HG03571 (cell line): ENCODE data around the gene NDOR1.
A peak's percentile ranks its signal among the peaks of the same experiment; 100 is the strongest.
"Not testable (repeated sequence)": the region's sequence is repeated elsewhere in the genome, so short reads cannot be mapped to it uniquely, and the experiment has no call there.

Experiments
- ATAC-seq: cut with Tn5 transposase; IDR thresholded peaks from one replicate; pipeline ENCODE4 v1.9.1; 2021; ENCODE audit not compliant: unreplicated experiment

The NDOR1 gene

DNA sequence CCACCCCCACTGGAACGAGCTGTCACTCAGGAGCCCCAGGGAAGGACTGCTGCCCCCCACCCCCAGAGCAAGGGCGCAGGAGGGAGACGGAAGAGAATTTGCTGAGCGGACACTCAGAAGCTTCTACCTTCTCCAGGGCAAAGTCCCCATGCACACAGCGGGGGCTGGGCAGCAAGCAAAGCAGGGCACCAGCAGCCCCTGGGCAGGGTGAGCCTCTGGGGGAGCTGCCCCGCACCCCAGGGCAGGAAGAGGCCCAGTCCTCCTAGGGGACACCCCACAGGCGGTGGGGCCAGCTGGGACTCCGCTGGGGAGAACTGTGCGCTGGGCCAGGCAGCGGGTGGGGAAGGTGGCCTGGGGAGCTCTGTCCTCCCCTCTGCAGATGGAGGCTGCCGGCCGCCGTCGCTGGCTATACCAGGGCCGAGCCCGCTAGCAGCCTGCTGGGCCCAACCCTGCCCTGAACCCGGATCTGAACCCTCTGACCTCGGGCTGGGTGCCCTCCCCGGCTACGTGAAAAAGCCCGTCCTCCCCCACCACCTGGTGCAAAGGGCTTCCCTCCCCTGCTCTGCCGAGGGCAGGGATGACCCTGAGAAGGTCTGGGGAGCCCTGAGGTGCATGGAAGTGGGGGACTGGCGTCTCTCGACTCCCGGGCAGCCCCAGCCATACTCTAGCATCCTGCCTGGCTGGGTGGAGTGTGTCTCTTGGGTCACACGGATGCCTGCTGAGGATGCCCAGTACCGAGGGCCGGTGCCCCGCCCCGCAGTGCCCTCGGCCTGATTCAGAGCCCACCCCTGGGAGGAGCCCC is 24.6 kb downstream of the NDOR1 start:
- no peak for ATAC-seq

DNA sequence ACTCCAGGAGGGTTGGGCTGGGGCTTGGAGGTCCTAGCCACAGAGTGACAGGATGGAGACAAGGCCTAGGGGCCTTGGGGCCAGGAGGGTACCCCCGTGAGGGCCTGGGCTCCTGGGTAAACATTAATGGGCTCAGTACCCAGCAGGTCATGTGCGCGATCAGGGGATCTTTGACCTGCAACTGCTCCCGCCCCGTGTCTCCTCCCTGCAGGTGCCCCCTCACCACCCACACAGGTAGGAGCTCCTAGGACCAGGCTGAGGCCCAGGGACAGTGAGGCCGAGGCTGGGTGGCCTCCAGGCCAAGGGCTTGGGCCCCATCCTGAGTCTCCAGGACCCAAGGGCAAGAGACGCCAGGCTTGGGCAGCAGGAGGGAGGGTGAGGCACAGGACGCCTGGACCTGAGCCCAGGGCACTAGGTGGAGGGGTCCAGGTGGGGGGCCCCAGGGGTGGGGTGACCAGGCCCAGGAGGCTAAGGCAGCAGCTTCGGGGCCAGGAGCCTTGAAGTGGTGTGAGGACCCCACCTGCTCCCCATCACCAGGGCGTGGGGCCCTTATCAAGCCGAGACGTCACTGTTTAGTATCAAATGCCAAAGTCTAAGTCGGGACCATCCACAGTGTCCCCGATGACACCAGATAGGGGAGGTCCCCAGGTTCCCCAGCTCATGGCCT is 25.3 kb downstream of the NDOR1 start, which contains the start of gene SLC34A3:
Gene SLC34A3 (plus strand): TSS at position 197 of the 667 bp plus-strand sequence. CDS start 802 bp downstream, outside the sequence.
- ATAC-seq, result no peak

DNA sequence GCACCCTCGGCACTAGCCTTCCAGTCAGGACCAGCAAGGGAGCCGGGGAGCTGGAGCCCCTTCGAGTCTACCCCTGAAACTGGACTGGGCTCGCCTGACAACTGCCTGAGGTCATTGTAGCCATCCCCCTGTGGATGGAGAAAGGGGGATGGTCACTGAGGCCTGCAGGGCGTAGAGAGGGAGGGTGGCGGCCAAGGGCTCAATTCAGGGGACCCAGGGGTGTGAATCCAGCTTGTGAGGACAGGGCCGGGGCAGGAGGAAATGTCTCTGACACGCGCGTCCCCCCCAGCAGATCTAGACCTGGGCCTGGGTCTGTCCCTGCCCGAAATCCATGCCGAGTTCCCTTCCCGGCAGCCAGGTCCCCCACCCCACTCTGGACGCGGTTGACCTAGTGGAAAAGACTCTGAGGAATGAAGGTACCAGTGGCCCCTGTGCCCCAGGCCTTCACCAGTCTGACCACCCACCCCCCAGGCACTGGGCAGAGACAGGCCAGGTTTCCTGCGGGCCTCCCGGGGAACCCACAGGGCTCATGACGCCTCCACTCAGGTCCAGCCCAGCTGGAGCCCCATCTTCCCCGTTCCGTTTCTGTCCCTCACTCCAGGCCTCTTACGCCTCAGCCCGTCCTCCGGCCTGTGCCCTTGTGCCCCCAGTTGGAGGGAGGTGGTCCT is 26.0 kb downstream of the NDOR1 start:
- no peak for ATAC-seq

DNA sequence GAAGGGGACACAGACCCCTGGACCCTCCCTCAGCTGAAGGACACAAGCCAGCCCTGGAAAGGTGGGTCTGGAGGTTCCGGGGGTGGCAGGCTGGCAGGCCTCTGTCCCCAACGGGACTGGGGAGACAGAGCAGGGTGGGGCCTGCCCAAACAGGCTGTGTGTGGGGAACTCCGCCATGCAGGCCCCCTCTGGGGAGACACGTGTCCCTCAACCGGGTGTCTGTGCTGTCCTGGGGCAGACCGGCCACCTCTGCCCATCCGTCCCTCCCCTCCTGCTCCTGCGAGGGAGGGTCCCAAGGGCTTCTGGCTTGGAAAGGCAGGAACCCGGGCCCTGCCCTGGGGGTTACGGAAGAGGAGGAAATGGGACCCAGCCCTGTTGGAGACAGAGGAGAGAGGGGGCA is 26.6 kb downstream of the NDOR1 start:
- ATAC-seq, result no peak

DNA sequence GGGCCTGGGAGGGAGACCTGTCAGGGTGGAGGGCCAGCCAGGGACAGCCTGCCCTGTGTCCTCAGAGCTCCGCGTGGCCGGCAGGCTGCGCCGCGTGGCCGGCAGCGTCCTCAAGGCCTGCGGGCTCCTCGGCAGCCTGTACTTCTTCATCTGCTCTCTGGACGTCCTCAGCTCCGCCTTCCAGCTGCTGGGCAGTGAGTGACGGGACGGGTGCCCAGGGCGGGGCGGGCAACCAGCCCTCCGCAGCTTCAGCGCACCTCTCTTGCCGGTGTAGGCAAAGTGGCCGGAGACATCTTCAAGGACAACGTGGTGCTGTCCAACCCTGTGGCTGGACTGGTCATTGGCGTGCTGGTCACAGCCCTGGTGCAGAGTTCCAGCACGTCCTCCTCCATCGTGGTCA is 27.0 kb downstream of the NDOR1 start:
- ATAC-seq, result no peak

DNA sequence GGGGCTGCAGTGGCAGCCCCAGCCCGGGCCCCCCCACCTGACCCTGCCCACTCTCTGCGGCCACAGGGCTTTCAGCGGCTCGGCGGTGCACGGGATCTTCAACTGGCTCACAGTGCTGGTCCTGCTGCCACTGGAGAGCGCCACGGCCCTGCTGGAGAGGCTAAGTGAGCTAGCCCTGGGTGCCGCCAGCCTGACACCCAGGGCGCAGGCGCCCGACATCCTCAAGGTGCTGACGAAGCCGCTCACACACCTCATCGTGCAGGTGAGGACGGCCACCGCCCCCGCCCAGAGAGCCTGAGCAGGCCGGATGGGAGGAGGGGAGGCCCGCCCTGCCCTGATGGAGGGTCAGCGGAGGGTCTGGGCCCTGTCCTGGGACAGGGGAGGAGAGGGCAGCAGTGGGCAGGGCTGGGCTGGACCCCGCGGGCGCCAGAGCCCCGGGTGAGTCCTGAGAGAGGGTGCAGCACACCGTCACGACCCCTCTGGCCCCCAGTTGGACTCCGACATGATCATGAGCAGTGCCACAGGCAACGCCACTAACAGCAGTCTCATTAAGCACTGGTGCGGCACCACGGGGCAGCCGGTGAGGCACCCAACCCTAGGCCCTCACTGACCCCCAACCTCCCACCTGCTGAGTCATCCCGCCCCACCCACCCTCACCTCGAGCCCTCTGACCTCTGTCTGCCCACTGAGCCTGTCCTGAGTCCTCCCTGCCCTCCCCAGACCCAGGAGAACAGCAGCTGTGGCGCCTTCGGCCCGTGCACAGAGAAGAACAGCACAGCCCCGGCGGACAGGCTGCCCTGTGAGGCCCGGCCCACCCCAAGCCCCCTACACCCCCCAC is 27.9 kb downstream of the NDOR1 start:
- ATAC-seq, result no peak

DNA sequence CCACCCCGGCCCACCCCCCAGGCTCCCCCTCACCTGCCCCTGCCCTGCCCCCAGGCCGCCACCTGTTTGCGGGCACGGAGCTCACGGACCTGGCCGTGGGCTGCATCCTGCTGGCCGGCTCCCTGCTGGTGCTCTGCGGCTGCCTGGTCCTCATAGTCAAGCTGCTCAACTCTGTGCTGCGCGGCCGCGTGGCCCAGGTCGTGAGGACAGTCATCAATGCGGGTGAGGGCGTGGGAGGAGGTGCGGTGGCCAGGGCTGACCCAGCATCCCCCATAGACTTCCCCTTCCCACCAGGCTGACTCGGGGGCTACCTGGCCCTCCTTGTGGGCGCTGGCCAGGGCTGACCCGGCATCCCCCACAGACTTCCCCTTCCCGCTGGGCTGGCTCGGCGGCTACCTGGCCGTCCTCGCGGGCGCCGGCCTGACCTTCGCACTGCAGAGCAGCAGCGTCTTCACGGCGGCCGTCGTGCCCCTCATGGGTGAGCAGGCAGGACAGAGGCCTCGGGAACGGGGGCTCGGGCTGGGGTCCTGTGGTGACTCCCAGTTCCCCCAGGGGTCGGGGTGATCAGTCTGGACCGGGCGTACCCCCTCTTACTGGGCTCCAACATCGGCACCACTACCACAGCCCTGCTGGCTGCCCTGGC is 28.7 kb downstream of the NDOR1 start:
- ATAC-seq, result no peak

DNA sequence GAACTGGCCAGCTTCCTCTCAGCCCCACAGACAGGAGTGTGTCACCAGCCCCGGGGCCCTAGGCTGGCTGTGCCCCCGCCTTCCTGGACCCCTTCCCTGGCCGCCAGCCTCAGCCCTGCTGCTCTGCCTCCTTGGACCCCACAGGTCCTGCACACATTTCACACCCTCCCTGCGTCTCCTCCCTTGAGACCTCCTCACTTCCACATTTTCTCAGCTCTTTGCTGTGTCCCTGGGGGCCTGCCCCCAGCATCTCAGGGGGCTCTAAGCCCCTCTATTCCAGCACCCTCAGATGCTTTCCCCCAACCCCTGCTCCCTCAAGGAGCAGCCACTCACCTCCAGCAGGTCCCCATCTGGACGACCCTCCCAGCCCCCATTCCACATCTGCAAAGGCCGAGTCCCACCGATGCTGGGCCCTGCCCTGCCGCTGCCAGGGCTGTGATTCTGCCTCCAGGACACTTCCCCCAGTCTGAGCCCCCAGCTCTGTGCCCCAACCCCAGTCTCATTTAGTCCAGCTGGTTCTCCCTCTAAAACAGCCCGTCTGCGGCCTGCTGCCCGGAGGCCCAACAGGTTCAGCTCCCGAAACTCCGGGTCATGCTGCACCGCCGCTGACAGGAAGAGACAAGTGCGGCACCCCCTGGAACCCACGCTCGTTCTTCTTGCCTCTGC is 29.4 kb downstream of the NDOR1 start:
- no peak for ATAC-seq

DNA sequence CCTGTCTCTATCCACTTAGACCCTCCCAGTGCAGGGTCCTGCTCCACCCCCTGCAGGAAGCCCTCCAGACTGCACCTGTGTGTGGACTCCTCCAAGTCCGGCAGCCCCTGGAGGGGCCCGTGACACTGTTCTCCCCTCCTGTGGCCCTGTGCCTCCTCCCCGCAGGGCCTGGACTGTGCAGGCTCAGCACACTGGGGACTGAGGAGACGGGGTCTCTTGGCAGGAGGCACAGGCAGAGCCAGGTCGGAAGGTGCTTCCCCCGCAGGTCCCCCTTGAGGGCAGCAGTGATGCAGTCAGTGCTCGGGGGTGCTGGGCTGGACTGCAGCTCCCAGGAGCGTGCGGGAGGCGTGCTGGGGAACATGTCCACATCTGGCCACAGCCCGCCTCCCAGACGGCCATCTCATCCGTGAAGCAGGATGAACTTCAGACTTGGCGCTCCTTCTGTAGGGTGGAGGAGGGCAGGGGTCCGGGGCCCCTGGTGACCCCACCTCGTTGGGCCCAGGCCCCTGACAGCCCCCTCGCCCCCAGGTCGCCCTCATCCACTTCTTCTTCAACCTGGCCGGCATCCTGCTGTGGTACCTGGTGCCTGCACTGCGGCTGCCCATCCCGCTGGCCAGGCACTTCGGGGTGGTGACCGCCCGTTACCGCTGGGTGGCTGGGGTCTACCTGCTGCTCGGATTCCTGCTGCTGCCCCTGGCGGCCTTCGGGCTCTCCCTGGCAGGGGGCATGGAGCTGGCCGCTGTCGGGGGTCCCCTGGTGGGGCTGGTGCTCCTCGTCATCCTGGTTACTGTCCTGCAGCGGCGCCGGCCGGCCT is 30.1 kb downstream of the NDOR1 start:
- no peak for ATAC-seq

DNA sequence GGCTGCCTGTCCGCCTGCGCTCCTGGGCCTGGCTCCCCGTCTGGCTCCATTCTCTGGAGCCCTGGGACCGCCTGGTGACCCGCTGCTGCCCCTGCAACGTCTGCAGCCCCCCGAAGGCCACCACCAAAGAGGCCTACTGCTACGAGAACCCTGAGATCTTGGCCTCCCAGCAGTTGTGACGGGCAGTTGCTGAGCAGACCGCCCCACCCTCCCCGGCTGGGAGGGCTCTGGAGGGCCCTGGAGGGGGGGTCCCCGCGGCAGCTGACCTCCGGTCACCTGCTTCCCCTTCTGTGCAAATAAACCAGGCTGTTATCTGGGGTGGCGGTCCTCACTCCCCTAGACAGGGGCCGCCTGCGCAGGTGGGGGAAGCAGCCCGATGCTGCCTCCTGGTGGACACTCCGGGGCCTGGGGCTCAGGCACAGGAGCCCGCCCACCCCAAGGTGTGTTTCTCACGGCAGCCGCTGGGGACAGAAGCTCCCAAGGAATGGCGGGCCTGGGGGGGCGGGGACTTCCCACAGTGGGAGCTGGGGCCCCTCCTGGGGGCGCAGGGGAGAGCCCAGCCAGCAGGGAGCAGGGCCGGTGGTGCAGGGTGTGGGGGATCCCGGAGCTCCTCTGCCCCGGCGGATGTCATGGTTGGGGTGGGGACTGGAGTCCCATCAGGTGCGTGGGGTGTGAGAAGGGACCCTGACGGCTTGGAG is 30.9 kb downstream of the NDOR1 start:
- ATAC-seq, result no peak

DNA sequence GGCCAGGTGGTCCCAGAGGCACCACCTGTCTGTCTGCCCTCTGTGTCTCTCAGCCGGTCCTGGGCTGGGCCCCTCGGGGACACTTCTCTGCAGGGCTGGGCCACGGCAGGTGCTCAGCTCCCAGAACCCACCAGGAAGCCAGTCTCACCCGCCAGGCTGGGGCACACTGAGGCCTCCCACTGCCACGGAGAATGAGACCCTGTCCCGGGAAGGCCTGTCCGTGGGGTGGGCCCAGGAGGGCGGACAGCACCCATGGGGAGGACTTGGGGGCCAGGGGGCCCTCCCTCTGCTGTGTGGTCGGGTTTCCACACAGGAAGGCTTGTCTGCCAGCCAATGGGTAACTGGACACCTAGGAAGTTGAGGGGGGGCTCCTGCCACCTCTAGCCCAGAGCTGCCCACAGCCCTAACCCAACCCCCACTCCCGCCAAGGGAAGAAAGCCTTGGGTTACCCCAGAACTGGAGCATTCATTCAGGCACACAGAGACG is 31.5 kb downstream of the NDOR1 start:
- no peak for ATAC-seq

DNA sequence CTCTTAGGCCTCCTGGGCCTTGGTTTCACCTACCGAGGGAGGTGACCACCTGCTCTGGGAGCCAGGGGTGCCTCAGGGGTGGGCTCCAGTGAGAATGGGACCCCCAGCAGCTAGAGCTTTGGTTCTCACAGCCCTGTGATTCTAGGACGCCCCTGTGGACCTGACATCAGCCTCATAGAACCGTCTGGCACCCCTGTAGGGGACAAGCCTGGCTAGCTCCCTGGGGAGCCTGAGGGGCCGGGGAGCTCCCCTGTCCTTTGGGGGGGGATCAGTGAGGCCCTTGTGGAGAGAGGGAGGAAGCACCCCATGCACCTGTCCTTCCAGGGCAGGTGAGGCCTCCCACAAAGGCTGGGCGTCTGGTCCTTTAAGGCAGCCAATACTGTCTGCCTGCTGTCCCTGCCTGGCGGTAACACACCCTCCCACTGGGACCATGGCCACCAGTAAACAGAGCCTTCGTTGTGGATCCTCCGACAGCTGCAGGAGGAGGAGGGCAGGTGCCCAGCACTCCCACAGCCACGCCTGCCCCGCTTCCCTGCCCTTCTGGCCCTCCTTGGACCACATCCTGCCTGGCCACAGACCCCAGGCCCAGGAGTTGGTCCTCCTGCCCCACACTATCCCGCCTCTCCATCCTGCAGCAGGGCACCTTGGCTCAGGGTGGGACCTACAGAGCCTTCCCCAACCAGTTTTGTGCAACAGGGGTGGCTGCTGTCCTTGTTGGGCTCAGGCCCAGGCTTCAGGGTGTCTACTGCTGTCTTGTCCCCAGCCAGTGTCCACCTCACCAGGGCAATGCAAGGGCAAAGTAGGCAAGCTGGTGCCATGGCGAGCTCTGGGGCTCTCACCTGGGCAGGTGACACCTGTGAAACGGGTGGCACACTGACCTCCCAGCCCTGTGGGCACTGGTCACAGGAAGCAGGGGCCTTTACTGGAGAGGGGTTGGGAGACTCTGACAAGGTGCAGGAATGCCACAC is 32.5 kb downstream of the NDOR1 start:
- no peak for ATAC-seq

DNA sequence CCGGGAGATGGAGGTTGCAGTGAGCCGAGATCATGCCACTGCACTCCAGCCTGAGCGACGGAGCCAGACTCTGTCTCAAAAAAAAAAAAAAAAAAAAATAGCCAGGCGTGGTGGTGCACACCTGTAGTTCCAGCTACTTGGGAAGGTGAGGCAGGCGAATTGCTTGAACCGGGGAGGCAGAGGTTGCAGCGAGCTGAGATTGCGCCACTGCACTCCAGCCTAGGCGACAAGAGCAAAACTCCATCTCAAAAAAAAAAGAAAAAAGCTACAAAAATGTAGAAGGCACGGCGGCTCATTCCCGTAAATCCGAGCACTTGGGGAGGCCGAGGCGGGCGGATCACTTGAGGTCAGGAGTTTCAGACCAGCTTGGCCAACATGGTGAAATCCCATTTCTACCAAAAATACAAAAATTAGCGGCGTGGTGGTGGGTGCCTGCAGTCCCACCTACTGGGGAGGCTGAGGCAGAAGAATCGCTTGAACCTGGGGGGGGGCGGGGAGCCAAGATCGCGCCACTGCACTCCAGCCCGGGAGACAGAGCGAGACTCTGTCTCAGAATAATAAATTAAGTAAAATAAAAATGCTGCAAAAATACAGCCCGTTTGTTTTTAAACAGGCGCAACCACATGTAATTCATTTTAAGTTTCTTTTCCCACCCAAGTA is 34.2 kb downstream of the NDOR1 start:
- ATAC-seq, result not testable (repeated sequence)

DNA sequence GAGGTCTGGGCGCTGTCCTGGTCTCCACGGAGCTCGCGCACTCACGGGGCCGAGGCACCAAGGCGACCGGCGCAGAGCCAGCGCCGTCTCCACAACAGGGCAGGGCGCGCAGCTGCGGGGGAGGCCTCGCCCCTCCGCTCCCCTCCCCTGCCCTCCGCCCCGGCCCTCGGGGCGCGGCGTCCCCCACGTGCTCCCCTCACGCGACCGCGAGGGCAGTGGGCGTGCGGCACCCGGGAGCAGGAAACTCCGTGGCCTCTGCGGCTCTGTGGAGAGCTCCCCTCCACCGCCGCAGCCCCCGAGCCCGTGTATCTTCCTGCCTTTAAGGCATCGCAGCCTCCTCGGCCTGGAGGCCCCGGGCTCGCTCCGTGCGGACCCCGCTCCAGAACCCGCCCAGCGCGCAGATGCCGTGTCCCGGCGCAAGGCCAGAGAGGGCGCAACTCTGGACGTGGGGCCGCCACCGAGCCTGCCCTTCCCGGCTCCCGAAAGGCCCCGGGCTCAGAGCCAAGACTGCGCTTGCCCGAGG is 34.9 kb downstream of the NDOR1 start:
- ATAC-seq, result peak; percentile 27

DNA sequence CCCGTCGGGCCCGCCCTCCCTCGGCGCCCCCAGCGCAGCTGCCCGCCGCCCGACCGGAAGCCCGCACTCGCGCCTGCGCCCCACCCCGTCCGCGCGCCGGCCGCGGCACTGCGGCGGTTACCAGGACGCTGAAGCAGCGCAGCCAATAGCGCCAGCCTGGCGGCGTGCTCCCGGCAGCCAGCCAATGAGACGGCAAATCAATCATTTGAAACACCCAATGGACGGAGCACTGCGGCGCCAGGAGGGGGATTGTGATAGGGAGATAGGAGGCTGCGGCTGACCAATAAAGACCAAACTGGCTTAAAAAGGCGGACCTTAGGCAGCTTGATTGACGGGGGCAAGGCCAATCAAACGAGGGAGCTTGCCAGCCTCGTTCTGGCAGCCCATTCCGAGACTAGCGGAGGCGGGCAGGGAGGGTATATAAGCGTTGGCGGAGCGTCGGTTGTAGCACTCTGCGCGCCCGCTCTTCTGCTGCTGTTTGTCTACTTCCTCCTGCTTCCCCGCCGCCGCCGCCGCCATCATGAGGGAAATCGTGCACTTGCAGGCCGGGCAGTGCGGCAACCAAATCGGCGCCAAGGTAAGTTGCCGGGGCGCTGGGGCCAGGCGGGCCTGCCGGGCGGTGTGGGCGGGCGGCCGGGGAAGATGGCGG is 35.5 kb downstream of the NDOR1 start, which contains the start of gene TUBB4B:
Gene TUBB4B (plus strand): TSS at position 447 of the 649 bp plus-strand sequence. CDS start 74 bp downstream, at position 521.
- peak; percentile 71 for ATAC-seq
